H1 (cell line): ENCODE results near the gene CAPN8. TPM values are rescaled to one million over a fixed set of nuclear protein-coding genes. Genes with fewer than 3 reads are reported as not detected.

Experiments
- CTCF ChIA-PET: fragments of 300-600 bp; sonication (Branson Sonifier 250); formaldehyde crosslinking; loops from one replicate; lab custom pipeline; 2021; ENCODE audit not compliant: partially characterized antibody; lab: Charles Lee
- POLR2A ChIA-PET: fragments of 300-600 bp; sonication (Branson Sonifier 250); formaldehyde crosslinking; loops from one replicate; lab custom pipeline; 2021; ENCODE audit warnings: inconsistent platforms; ENCODE audit not compliant: partially characterized antibody; lab: Charles Lee
- DNase-seq, 2 experiments: peaks; one replicate each; pipeline versions ENCODE4 v3.0.0 to v3.0.0-alpha.2; 2010 to 2022; ENCODE audit warnings: low spot score in 2 of 2, low read depth in 1 of 2, mixed read lengths in 1 of 2
- FAIRE-seq: peaks from 2 replicates; lab custom pipeline; 2011; peaks lifted over from hg19 to GRCh38; lab: Jason Lieb, UNC
- H2AFZ ChIP-seq: 2 replicates; pipeline ENCODE4 v1.8.1; 2012; ENCODE audit warnings: low read length, inconsistent platforms
- H2AK5ac ChIP-seq: 2 replicates; pipeline ENCODE4 v1.6.1; 2013; ENCODE audit warnings: low read depth, low read length
- H2BK120ac ChIP-seq: replicated peaks from 2 replicates; pipeline ENCODE3; 2013; ENCODE audit warnings: low read depth, low read length, inconsistent platforms
- H2BK12ac ChIP-seq: 2 replicates; pipeline ENCODE4 v1.6.1; 2013; ENCODE audit warnings: low read depth, low read length
- H2BK15ac ChIP-seq: 2 replicates; pipeline ENCODE4 v1.6.1; 2013; ENCODE audit warnings: low read length
- H2BK20ac ChIP-seq: 2 replicates; pipeline ENCODE4 v1.6.1; 2013; ENCODE audit warnings: low read length
- H2BK5ac ChIP-seq: 2 replicates; pipeline ENCODE4 v1.6.1; 2013; ENCODE audit warnings: low read depth, low read length
- H3K14ac ChIP-seq: 2 replicates; pipeline ENCODE4 v1.6.1; 2013; ENCODE audit warnings: inconsistent platforms; ENCODE audit not compliant: insufficient read length
- H3K18ac ChIP-seq: 2 replicates; pipeline ENCODE4 v1.6.1; 2013; ENCODE audit warnings: low read length; ENCODE audit errors: extremely low read depth
- H3K23ac ChIP-seq: 2 replicates; pipeline ENCODE4 v1.6.1; 2013; ENCODE audit warnings: inconsistent platforms; ENCODE audit not compliant: insufficient read length
- H3K23me2 ChIP-seq: 2 replicates; pipeline ENCODE4 v1.6.1; 2013; ENCODE audit warnings: low read depth, low read length
- H3K27ac ChIP-seq: 2 replicates; pipeline ENCODE4 v1.6.1; 2011; ENCODE audit warnings: low read depth, low read length, inconsistent platforms
- H3K27me3 ChIP-seq, 4 experiments: replicated peaks in 1 of 4; 1 replicate in 1 of 4; 2 replicates in 3 of 4; pipeline versions ENCODE4 v1.6.1 to v1.8.1; 2011 to 2013; ENCODE audit warnings: low read length in 3 of 4, mild to moderate bottlenecking in 3 of 4, inconsistent platforms in 2 of 4, mixed read lengths in 2 of 4, moderate library complexity in 1 of 4; ENCODE audit not compliant: control insufficient read depth in 3 of 4, insufficient read depth in 3 of 4; ENCODE audit errors: extremely low read depth in 1 of 4
- H3K36me3 ChIP-seq, 4 experiments: 2 replicates each; pipeline versions ENCODE4 v1.6.1 to v1.8.1; 2011 to 2013; ENCODE audit warnings: mild to moderate bottlenecking in 4 of 4, low read length in 3 of 4, moderate library complexity in 2 of 4, control low read depth in 1 of 4, inconsistent platforms in 1 of 4; ENCODE audit not compliant: insufficient read depth in 4 of 4, control insufficient read depth in 2 of 4
- H3K4ac ChIP-seq: replicated peaks from 2 replicates; pipeline ENCODE3; 2013; ENCODE audit warnings: low read length, low read depth, mixed read lengths, inconsistent platforms; ENCODE audit not compliant: insufficient read length
- H3K4me1 ChIP-seq, 4 experiments: replicated peaks in 1 of 4; 1 replicate in 1 of 4; 2 replicates in 3 of 4; pipeline versions ENCODE4 v1.6.1 to v1.8.1; 2011 to 2013; ENCODE audit warnings: low read length in 3 of 4, inconsistent platforms in 2 of 4, mixed read lengths in 1 of 4; ENCODE audit not compliant: insufficient read depth in 4 of 4, control insufficient read depth in 3 of 4
- H3K4me2 ChIP-seq, 2 experiments: 2 replicates each; pipeline versions ENCODE4 v1.6.1 to v1.8.1; 2011 to 2013; ENCODE audit warnings: low read depth in 2 of 2, low read length in 2 of 2, control low read depth in 1 of 2, inconsistent platforms in 1 of 2, mild to moderate bottlenecking in 1 of 2; ENCODE audit not compliant: insufficient read depth in 1 of 2
- H3K4me3 ChIP-seq, 4 experiments: fragments of 200-600, 300-600 bp in 1 of 4; sonication (generic), shearing (Covaris generic), sonication (Bioruptor Twin) in 1 of 4; 2 replicates each; pipeline versions ENCODE4 v1.5.1 to v1.8.1; 2011 to 2016; ENCODE audit warnings: low read length in 4 of 4, low read depth in 3 of 4, control low read depth in 2 of 4, inconsistent platforms in 2 of 4, mild to moderate bottlenecking in 2 of 4, mixed read lengths in 1 of 4, moderate library complexity in 1 of 4; ENCODE audit not compliant: insufficient read depth in 2 of 4; ENCODE audit errors: extremely low read depth in 1 of 4
- H3K56ac ChIP-seq: replicated peaks from 2 replicates; pipeline ENCODE3; 2013; ENCODE audit warnings: low read depth, mild to moderate bottlenecking, mixed read lengths, low read length, inconsistent platforms; ENCODE audit not compliant: insufficient read length
- H3K79me1 ChIP-seq: 2 replicates; pipeline ENCODE4 v1.6.1; 2013; ENCODE audit warnings: low read depth, low read length, control low read depth
- H3K79me2 ChIP-seq, 2 experiments: 2 replicates each; pipeline versions ENCODE4 v1.6.1 to v1.8.1; 2012 to 2013; ENCODE audit warnings: low read length in 2 of 2, mild to moderate bottlenecking in 2 of 2, inconsistent platforms in 1 of 2; ENCODE audit not compliant: insufficient read depth in 2 of 2, control insufficient read depth in 1 of 2
- H3K9ac ChIP-seq, 4 experiments: replicated peaks in 1 of 4; 1 replicate in 1 of 4; 2 replicates in 3 of 4; pipeline versions ENCODE4 v1.6.1 to v1.8.1; 2011 to 2013; ENCODE audit warnings: low read depth in 3 of 4, low read length in 3 of 4, control low read depth in 2 of 4, mild to moderate bottlenecking in 2 of 4, moderate library complexity in 2 of 4, inconsistent platforms in 1 of 4; ENCODE audit errors: extremely low read depth in 1 of 4
- H3K9me3 ChIP-seq, 2 experiments: 2 replicates each; pipeline versions ENCODE4 v1.6.1 to v1.8.1; 2012 to 2013; ENCODE audit warnings: mild to moderate bottlenecking in 2 of 2, moderate library complexity in 2 of 2, control low read depth in 1 of 2, inconsistent platforms in 1 of 2, low read depth in 1 of 2, low read length in 1 of 2, mixed read lengths in 1 of 2; ENCODE audit not compliant: insufficient read depth in 2 of 2
- H4K20me1 ChIP-seq, 2 experiments: replicated peaks in 1 of 2; 2 replicates each; pipeline versions ENCODE3 to v1.8.1; 2011 to 2013; ENCODE audit warnings: inconsistent platforms in 2 of 2, low read length in 2 of 2, mild to moderate bottlenecking in 1 of 2; ENCODE audit not compliant: insufficient read depth in 2 of 2, control insufficient read depth in 1 of 2
- H4K5ac ChIP-seq: 2 replicates; pipeline ENCODE4 v1.6.1; 2013; ENCODE audit warnings: low read length, low read depth, mixed read lengths, inconsistent platforms; ENCODE audit not compliant: insufficient read length
- H4K8ac ChIP-seq: 2 replicates; pipeline ENCODE4 v1.8.0; 2013; ENCODE audit warnings: mild to moderate bottlenecking, moderate library complexity, low read length, inconsistent platforms; ENCODE audit not compliant: insufficient read depth; ENCODE audit errors: extremely low read depth
- H4K91ac ChIP-seq: replicated peaks from 2 replicates; pipeline ENCODE3; 2013; ENCODE audit warnings: low read length, mixed read lengths, inconsistent platforms; ENCODE audit not compliant: insufficient read length
- RBBP5 ChIP-seq: IDR thresholded peaks from 2 replicates; pipeline ENCODE4 v1.7.1; 2012; ENCODE audit warnings: low read depth, mild to moderate bottlenecking, inconsistent platforms, low read length, moderate library complexity, borderline replicate concordance
- SAP30 ChIP-seq: fragments of 300-600 bp; sonication (generic); IDR thresholded peaks from 2 replicates; pipeline ENCODE4 v1.7.1; 2012; ENCODE audit warnings: low read length, moderate library complexity, mild to moderate bottlenecking, inconsistent platforms; ENCODE audit not compliant: insufficient read depth, insufficient replicate concordance
- WGBS, 2 experiments: shearing (Covaris generic) in 1 of 2; methylation state at CpG; one replicate each; pipeline versions ENCODE4 v1.1.6 to v1.1.7; 2013 to 2015; ENCODE audit warnings: low lambda C conversion rate in 2 of 2, mixed read lengths in 2 of 2, inconsistent platforms in 1 of 2, low coverage in 1 of 2, missing lambda C conversion rate in 1 of 2; ENCODE audit not compliant: insufficient replicate concordance in 2 of 2, insufficient coverage in 1 of 2, insufficient read length in 1 of 2; ENCODE audit errors: extremely low coverage in 1 of 2, missing lambda C conversion rate in 1 of 2; 5-methylcytosine and 5-hydroxymethylcytosine counted together
- polyA plus RNA-seq, 7 experiments: library from polyadenylated mRNA; depleted of rRNA in 3 of 7; stranded (reverse) in 5 of 7; unstranded in 2 of 7; fragments of >200 nt in 5 of 7; fragments of 200-250 nt in 2 of 7; gene quantifications; 1 replicate in 5 of 7; 2 replicates in 1 of 7; 4 replicates in 1 of 7; pipeline versions ENCODE4 v1.2.1 to v1.2.3, GENCODE V29; 2011 to 2013; ENCODE audit warnings: missing spikeins in 2 of 7, mixed read lengths in 2 of 7
- total RNA-seq: library from RNA; stranded (reverse); fragmentation: NEBNext Ultra II Directional; extraction: Animal tissue kit (Norgen Biotek cat#: 25700); gene quantifications from 2 replicates; pipeline ENCODE4 v1.2.1, GENCODE V29; 2021

CAPN8 gene
- total and polyA plus RNA-seq, 2 of the 8 experiments (the other 6 are each of a cell fraction or from before 2014, with no cell fraction given): 0.20 to 0.26 TPM

GRCh38 chr1:223545343-223545742 lies 120.2 kb downstream of the CAPN8 start:
- Histone ChIP-seq H4K8ac (no peak overlapping the region), H4K20me1 (no peaks in the 10 kb centered on the region), H4K91ac (no peak overlapping the region), H2BK5ac (no peak overlapping the region), H3K4me2 (no peak overlapping the region), H3K56ac (no peak overlapping the region), H3K23me2 (no peaks in the 10 kb centered on the region; the same call in 1 of the 2 replicates), H3K79me1 (no peaks in the 10 kb centered on the region), H3K4me1 (no peaks in the 10 kb centered on the region), H2AK5ac (no peak overlapping the region), H3K79me2 (no peaks in the 10 kb centered on the region), H3K4ac (no peak overlapping the region), H4K5ac (no peak overlapping the region), H3K36me3 (no peaks in the 10 kb centered on the region), H3K27ac (no peak overlapping the region), H3K9me3 (no peaks in the 10 kb centered on the region), H3K9ac (no peak overlapping the region), H3K23ac (no peak overlapping the region), H3K18ac (no peak overlapping the region), H2BK15ac (no peak overlapping the region), H3K4me3 (no peak overlapping the region), H2BK12ac (no peak overlapping the region), H3K14ac (no peak overlapping the region), H2BK120ac (no peak overlapping the region), H3K27me3 (no peaks in the 10 kb centered on the region), H2AFZ (no peak overlapping the region), H2BK20ac (no peak overlapping the region)
- ChIA-PET CTCF (interaction anchor here (0.7 to 3.0 kb wide), 7 partner anchors 12 to 185 kb away, joined by 3 to 17 read pairs (median 6); no protein-coding TSS in a partner anchor), POLR2A (no interaction called here)
- DNase-seq: no peak
- no peak for FAIRE-seq
- WGBS, 2 experiments: 82% methylated on average over 4 of the region's 4 CpGs; no CpG with 5 or more reads in 1 of the 2 experiments
- no peak for TF ChIP-seq SAP30
- TF ChIP-seq RBBP5: no peak
